Measurements from ENCODE around the gene ZNF319. TPM values are rescaled to one million over a fixed set of nuclear protein-coding genes. Genes with fewer than 3 reads are reported as not detected.

Gene ZNF319
- total and polyA plus RNA-seq, 2 of the 4 experiments (the other 2 are of a cell fraction) = 0.90 to 6.3 TPM

GRCh38 chr16:58042886-58043515, 42.5 kb upstream of the ZNF319 start:
- Histone ChIP-seq H3K23ac (ENCODE audit: low read depth, low read length) (no peak overlapping the region), H2AK5ac (ENCODE audit: low read depth, low read length) (no peak overlapping the region), H2BK20ac (ENCODE audit: low read depth, low read length) (no peak overlapping the region), H4K5ac (ENCODE audit: low read depth, low read length) (no peak overlapping the region), H3K9me1 (ENCODE audit: insufficient read depth, low read length) (no peaks in the 10 kb centered on the region), H3K79me1 (ENCODE audit: low read depth in 1 of 2, low read length in 2 of 2) (no peaks in the 10 kb centered on the region), H3K9ac (ENCODE audit: low read depth, low read length) (no peak overlapping the region), H3K36me3 (ENCODE audit: control insufficient read depth, insufficient read depth, low read length) (no peaks in the 10 kb centered on the region), H2BK15ac (ENCODE audit: low read depth, low read length) (no peak overlapping the region), H3K18ac (ENCODE audit: low read depth, low read length) (no peak overlapping the region), H2AK9ac (replicated peaks; ENCODE audit: low read depth, low read length, poor library complexity) (no peak overlapping the region), H2BK120ac (ENCODE audit: low read depth, low read length) (no peak overlapping the region), H3K14ac (replicated peaks; ENCODE audit: low read depth, low read length) (no peak overlapping the region), H3K9me3 (ENCODE audit: control insufficient read depth, insufficient read depth, low read length) (no peaks in the 10 kb centered on the region), H3K56ac (ENCODE audit: extremely low read depth, insufficient read depth, low read length) (no peak overlapping the region), H3K4me1 (ENCODE audit: control insufficient read depth, insufficient read depth, low read length) (no peaks in the 10 kb centered on the region), H4K20me1 (ENCODE audit: insufficient read depth, low read length) (no peaks in the 10 kb centered on the region), H2AFZ (replicated peaks; ENCODE audit: low read length, poor library complexity) (peak overlapping the region; percentile 58), H4K8ac (ENCODE audit: low read depth in 2 of 2, low read length in 2 of 2) (no peak overlapping the region), H2BK5ac (ENCODE audit: low read depth, low read length, poor library complexity, severe bottlenecking) (no peak overlapping the region), H4K91ac (ENCODE audit: insufficient read depth, low read depth, low read length) (no peak overlapping the region), H3K4ac (ENCODE audit: low read depth, low read length) (no peak overlapping the region), H3K4me2 (ENCODE audit: low read depth, low read length) (no peak overlapping the region), H3K4me3 (ENCODE audit: insufficient read depth, low read depth, low read length) (no peak overlapping the region), H3K27me3 (ENCODE audit: control insufficient read depth, insufficient read depth, low read length) (peaks cover 1% of the 10 kb centered on the region; the same call in 1 of the 2 replicates), H3K27ac (ENCODE audit: insufficient read depth, low read length) (no peak overlapping the region)
- intact Hi-C loops (cut with micrococcal nuclease) = no loop called here
- 80% methylated on average over 3 of the region's 16 CpGs; no CpG with 5 or more reads in 1 of the 2 experiments for WGBS, 2 experiments (ENCODE audit: extremely low coverage in 2 of 2, insufficient read length in 1 of 2)
- TF ChIP-seq MAZ (IDR thresholded peaks at IDR 0.05; ENCODE audit: borderline replicate concordance, low read depth, low read length) (no peak), CEBPB (IDR thresholded peaks at IDR 0.05; ENCODE audit: low read depth, low read length) (no peak), RAD21 (IDR thresholded peaks at IDR 0.05; ENCODE audit: low read length) (no peak), CTCF (conservative IDR thresholded peaks at IDR 0.05; ENCODE audit: low read depth, low read length) (no peak), NFE2L2 (IDR thresholded peaks at IDR 0.05; ENCODE audit: low read depth, low read length) (no peak), SMC3 (IDR thresholded peaks at IDR 0.05; ENCODE audit: low read depth, low read length) (no peak), ELK1 (IDR thresholded peaks at IDR 0.05; ENCODE audit: borderline replicate concordance, low read depth, low read length) (no peak), FOS (IDR thresholded peaks at IDR 0.05; ENCODE audit: low read depth, low read length) (no peak), BHLHE40 (IDR thresholded peaks at IDR 0.05; ENCODE audit: low read depth, low read length) (no peak), RFX5 (IDR thresholded peaks at IDR 0.05; ENCODE audit: low read depth, low read length) (no peak)
- ATAC-seq (ENCODE audit: low read depth) = no peak
- no peak for DNase-seq
- no TSS peak for BruUV-seq (replicated peaks)
- ChIA-PET CTCF (no interaction called here), POLR2A (ENCODE audit: unreplicated experiment) (no interaction called here)
- dilution Hi-C loops (cut with HindIII; ENCODE audit: low sequenced_read_pairs, unreplicated experiment) = no loop called here
- in situ Hi-C loops (cut with MboI; ENCODE audit: low sequenced_read_pairs) = no loop called here
